Parathyroid adenoma (tissue), 2 donors: ENCODE results near the gene ONECUT2.

ENCODE experiments used
- H2AFZ ChIP-seq: fragments of 300-600 bp; sonication (generic); one replicate; pipeline ENCODE4 v1.7.0; 2017; ENCODE audit warnings: antibody characterized with exemption, mild to moderate bottlenecking
- H3K27ac ChIP-seq: fragments of 300-600 bp; sonication (generic); one replicate; pipeline ENCODE4 v1.7.0; 2017
- H3K27me3 ChIP-seq: fragments of 300-600 bp; sonication (generic); one replicate; pipeline ENCODE4 v1.7.0; 2017; ENCODE audit warnings: low read length; ENCODE audit not compliant: control insufficient read depth, insufficient read depth
- H3K36me3 ChIP-seq: fragments of 300-600 bp; sonication (generic); one replicate; pipeline ENCODE4 v1.7.0; 2017; ENCODE audit warnings: low read length; ENCODE audit not compliant: control insufficient read depth, insufficient read depth
- H3K4me1 ChIP-seq: fragments of 300-600 bp; sonication (generic); one replicate; pipeline ENCODE4 v1.7.0; 2017; ENCODE audit warnings: control low read depth
- H3K4me2 ChIP-seq: fragments of 300-600 bp; sonication (generic); one replicate; pipeline ENCODE4 v1.7.0; 2017; ENCODE audit warnings: low read length
- H3K4me3 ChIP-seq: fragments of 300-600 bp; sonication (generic); one replicate; pipeline ENCODE4 v1.7.0; 2017; ENCODE audit warnings: low read depth, low read length
- H3K79me2 ChIP-seq: fragments of 300-600 bp; sonication (generic); one replicate; pipeline ENCODE4 v1.7.0; 2017; ENCODE audit warnings: control low read depth
- H3K9ac ChIP-seq: fragments of 300-600 bp; sonication (generic); one replicate; pipeline ENCODE4 v1.7.0; 2017; ENCODE audit warnings: mild to moderate bottlenecking
- H3K9me3 ChIP-seq: fragments of 300-600 bp; sonication (generic); one replicate; pipeline ENCODE4 v1.7.0; 2017; ENCODE audit warnings: low read length; ENCODE audit not compliant: control insufficient read depth
- TF ChIP-seq, protein P1 (sequence below): fragments of 300-600 bp; sonication (generic); IDR thresholded peaks from one replicate; pipeline ENCODE4 v1.7.0; 2017; ENCODE audit warnings: antibody characterized with exemption, mild to moderate bottlenecking
- donor health status: primary hyperparathyroidism.

The ONECUT2 gene

DNA sequence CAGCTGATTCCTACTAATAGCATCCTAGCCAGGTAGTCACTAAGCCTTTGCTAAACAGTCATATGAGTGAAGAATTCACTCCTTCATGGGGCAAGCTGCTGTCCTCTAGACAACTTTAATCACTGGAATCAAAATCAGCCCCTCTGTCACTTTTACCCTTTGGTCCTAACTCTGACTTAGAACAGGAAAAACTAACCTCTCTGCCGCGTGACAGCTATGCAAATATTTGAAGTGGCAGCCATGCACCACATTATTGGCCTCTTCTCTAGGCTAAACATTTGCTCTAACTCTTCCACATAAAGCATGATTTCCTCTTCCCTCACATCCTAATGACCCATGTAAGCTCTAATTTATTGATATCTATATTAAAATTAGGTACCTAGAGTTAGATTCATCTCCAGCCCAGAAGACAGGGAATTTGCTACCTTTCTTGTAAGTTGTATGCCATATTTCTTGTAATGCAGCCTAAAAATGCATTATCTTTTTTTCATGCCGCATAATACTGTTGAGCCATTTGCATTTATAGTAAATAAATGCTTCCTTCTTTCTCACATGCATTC lies 12.8 kb upstream of the ONECUT2 start:
- TF ChIP-seq, protein P1, sequence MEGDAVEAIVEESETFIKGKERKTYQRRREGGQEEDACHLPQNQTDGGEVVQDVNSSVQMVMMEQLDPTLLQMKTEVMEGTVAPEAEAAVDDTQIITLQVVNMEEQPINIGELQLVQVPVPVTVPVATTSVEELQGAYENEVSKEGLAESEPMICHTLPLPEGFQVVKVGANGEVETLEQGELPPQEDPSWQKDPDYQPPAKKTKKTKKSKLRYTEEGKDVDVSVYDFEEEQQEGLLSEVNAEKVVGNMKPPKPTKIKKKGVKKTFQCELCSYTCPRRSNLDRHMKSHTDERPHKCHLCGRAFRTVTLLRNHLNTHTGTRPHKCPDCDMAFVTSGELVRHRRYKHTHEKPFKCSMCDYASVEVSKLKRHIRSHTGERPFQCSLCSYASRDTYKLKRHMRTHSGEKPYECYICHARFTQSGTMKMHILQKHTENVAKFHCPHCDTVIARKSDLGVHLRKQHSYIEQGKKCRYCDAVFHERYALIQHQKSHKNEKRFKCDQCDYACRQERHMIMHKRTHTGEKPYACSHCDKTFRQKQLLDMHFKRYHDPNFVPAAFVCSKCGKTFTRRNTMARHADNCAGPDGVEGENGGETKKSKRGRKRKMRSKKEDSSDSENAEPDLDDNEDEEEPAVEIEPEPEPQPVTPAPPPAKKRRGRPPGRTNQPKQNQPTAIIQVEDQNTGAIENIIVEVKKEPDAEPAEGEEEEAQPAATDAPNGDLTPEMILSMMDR, result no peak
- Histone ChIP-seq H3K9me3 (peaks cover 4% of the 10 kb centered on the region), H3K4me3 (no peak overlapping the region), H3K4me1 (no peaks in the 10 kb centered on the region), H3K27ac (no peak overlapping the region), H3K36me3 (no peaks in the 10 kb centered on the region), H3K4me2 (no peak overlapping the region), H2AFZ (no peak overlapping the region), H3K79me2 (no peaks in the 10 kb centered on the region), H3K9ac (no peak overlapping the region), H3K27me3 (peaks cover 5% of the 10 kb centered on the region)

DNA sequence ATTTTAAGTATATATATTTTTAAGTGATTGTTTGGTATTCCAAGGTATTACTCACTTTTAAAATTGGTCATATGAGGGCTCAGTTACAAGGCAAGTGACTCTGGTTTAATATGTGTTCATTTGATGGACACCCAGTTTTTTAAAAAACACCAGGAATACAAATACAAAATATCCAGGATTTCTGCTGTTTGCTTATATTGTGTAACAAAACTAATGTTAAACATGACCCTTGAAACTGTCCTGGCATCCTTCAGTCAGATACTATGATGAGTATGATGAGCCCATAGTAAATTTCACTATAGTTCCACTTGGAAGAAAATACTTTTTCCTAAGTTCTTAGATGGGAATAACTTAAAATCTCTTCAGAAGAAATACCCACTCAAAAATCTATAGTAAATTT lies 11.4 kb upstream of the ONECUT2 start:
- peaks cover 4% of the 10 kb centered on the region for H3K9me3 ChIP-seq

DNA sequence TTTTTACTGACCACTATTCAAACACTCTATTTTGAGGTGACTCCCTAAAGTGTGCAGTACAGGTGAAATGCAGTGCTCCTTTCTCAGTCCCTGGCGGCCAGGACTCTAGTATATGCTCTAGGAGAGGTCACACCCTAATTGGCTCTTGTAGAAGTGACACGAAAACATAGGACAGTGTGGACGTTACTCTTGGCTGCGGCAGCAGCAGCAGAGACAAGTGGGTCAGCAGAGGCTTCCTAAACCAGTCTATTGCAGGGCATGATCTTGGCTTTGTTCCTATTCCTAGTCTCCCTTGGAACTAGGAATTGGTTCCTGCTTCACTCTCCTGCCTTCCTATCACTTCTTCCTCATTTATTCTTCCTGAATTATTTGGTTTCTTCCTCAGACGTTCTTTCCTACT lies 10.1 kb upstream of the ONECUT2 start:
- Histone ChIP-seq H3K9ac (no peak overlapping the region), H3K4me1 (no peaks in the 10 kb centered on the region), H3K4me3 (no peak overlapping the region), H2AFZ (no peak overlapping the region), H3K79me2 (no peaks in the 10 kb centered on the region), H3K27me3 (peaks cover 23% of the 10 kb centered on the region), H3K36me3 (no peaks in the 10 kb centered on the region), H3K9me3 (peaks cover 8% of the 10 kb centered on the region), H3K27ac (no peak overlapping the region), H3K4me2 (no peak overlapping the region)
- TF ChIP-seq, protein P1, result no peak

More for the DNA sequence above, 11.4 kb upstream of the ONECUT2 start:
- Histone ChIP-seq H3K4me2 (no peak overlapping the region), H3K4me3 (no peak overlapping the region), H3K36me3 (no peaks in the 10 kb centered on the region), H3K9ac (no peak overlapping the region), H2AFZ (no peak overlapping the region), H3K27me3 (peaks cover 17% of the 10 kb centered on the region), H3K27ac (no peak overlapping the region), H3K4me1 (no peaks in the 10 kb centered on the region), H3K79me2 (no peaks in the 10 kb centered on the region)
- TF ChIP-seq, protein P1, result no peak

DNA sequence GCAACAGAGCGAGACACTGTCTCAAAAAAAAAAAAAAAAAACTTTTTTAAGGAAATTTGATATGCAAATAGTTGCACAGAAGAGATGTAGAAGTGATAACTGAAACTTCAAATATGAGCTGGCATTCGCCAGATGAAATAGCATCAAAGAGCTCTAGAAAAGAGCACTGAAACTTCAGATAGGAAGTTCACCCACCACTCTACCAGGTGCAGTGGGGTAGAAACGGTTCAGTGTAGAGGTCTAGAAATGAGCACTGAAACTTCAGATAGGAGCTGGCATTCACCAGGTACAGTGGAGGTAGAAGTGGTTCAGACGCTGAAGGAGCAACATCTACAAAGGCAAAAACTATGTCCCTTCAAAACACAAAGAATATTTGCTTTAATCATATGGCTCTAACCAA lies 9.0 kb upstream of the ONECUT2 start:
- Histone ChIP-seq H3K4me3 (no peak overlapping the region), H3K4me2 (no peak overlapping the region), H3K79me2 (no peaks in the 10 kb centered on the region), H2AFZ (no peak overlapping the region), H3K27me3 (peaks cover 27% of the 10 kb centered on the region), H3K36me3 (no peaks in the 10 kb centered on the region), H3K9ac (no peak overlapping the region), H3K9me3 (peaks cover 8% of the 10 kb centered on the region), H3K4me1 (no peaks in the 10 kb centered on the region), H3K27ac (no peak overlapping the region)
- TF ChIP-seq, protein P1, result no peak
